Esophagus muscularis mucosa (tissue), 4 donors: Measurements from ENCODE around the gene REEP6. TPM values are rescaled to one million over a fixed set of nuclear protein-coding genes. Genes with fewer than 3 reads are reported as not detected.
A peak's percentile ranks its signal among the peaks of the same experiment; 100 is the strongest.

ENCODE experiments used
- DNase-seq: peaks from one replicate; pipeline ENCODE4 v3.0.0-alpha.2; 2017; ENCODE audit errors: extremely low spot score
- H3K27ac ChIP-seq, 4 donors: fragments of 200-600 bp; sonication (generic); replicated peaks in 1 of 4; 1 replicate in 3 of 4; 2 replicates in 1 of 4; pipeline ENCODE4 v1.5.1; 2016 to 2019; ENCODE audit warnings: mild to moderate bottlenecking in 1 of 4
- H3K27me3 ChIP-seq, 4 donors: fragments of 200-600 bp; sonication (generic); one replicate each; pipeline versions ENCODE4 v1.5.1 to v1.6.0; 2016 to 2019
- H3K36me3 ChIP-seq, 4 donors: fragments of 200-600 bp; sonication (generic); one replicate each; pipeline ENCODE4 v1.5.1; 2016 to 2019
- H3K4me1 ChIP-seq, 4 donors: fragments of 200-600 bp; sonication (generic); one replicate each; pipeline ENCODE4 v1.5.1; 2016 to 2019
- H3K4me3 ChIP-seq, 4 donors: fragments of 200-600 bp; sonication (generic); 1 replicate in 2 of 4; 2 replicates in 2 of 4; pipeline ENCODE4 v1.5.1; 2016 to 2019; ENCODE audit warnings: mild to moderate bottlenecking in 4 of 4, moderate library complexity in 1 of 4
- H3K9me3 ChIP-seq, 4 donors: fragments of 200-600 bp; sonication (generic); 1 replicate in 3 of 4; 2 replicates in 1 of 4; pipeline ENCODE4 v1.5.1; 2016 to 2019
- CTCF ChIP-seq, 3 experiments: fragments of 200-600 bp in 2 of 3; fragments of 450-650 bp in 1 of 3; sonication (generic) in 2 of 3; IDR thresholded peaks; one replicate each; pipeline ENCODE4 v1.5.1; 2017 to 2019; ENCODE audit warnings: antibody characterized with exemption in 3 of 3, mild to moderate bottlenecking in 2 of 3, moderate library complexity in 1 of 3
- EP300 ChIP-seq: sonication (generic); formaldehyde crosslinking; IDR thresholded peaks from one replicate; pipeline ENCODE4 v1.6.1; 2017; ENCODE audit warnings: antibody characterized with exemption
- POLR2A ChIP-seq: fragments of 450-650 bp; IDR thresholded peaks from one replicate; pipeline ENCODE4 v1.6.1; 2017; ENCODE audit warnings: antibody characterized with exemption, moderate library complexity, mild to moderate bottlenecking, low read depth
- POLR2AphosphoS5 ChIP-seq, 2 donors: sonication (generic); formaldehyde crosslinking; IDR thresholded peaks; one replicate each; pipeline ENCODE4 v1.6.1; 2017; ENCODE audit warnings: antibody characterized with exemption in 2 of 2
- WGBS: methylation state at CpG from one replicate; pipeline ENCODE4 v1.1.5; 2018; 5-methylcytosine and 5-hydroxymethylcytosine counted together
- intact Hi-C: fragments of 100-400 bp; cut with DNase I; formaldehyde crosslinking; loops from one replicate; pipeline ENCODE4 v1.15.1; 2023
- total RNA-seq, 4 donors: library from RNA; depleted of rRNA; stranded (reverse); fragments of >200 nt; gene quantifications; one replicate each; pipeline versions ENCODE4 v1.1.0 to v1.2.1, GENCODE V29; 2016

Gene REEP6
- total RNA-seq, 4 donors from 2014 or later: 0.23 to 2.3 (median 0.99) TPM; not detected in 1

- TF ChIP-seq POLR2A (no peak), CTCF (IDR thresholded peaks at IDR 0.05) (no peak), EP300 (no peak), POLR2AphosphoS5 (IDR thresholded peaks at IDR 0.05) (no peak)
- DNase-seq: no peak
- Histone ChIP-seq H3K27ac (no peak overlapping the region), H3K4me1 (peaks cover 9 to 16% (median 13%) of the 10 kb centered on the region in 4 donors), H3K9me3 (no peaks in the 10 kb centered on the region), H3K27me3 (peaks cover 0 to 83% (median 30%) of the 10 kb centered on the region in 4 donors), H3K36me3 (no peaks in the 10 kb centered on the region), H3K4me3 (no peak overlapping the region)
- intact Hi-C loops: no loop called here
- WGBS: 92% methylated on average over 6 of the region's 18 CpGs
Observed at GRCh38 chr19:1522838-1523237, 31.9 kb downstream of the REEP6 start.

GRCh38 chr19:1523412-1524286 is 32.7 kb downstream of the REEP6 start, which contains the start of gene PLK5:
TSS of gene PLK5 (plus strand) at chr19:1524077. CDS start at chr19:1526997, 2,920 bp downstream.
- no peaks in the 10 kb centered on the region for H3K36me3 ChIP-seq
- no peak for DNase-seq
- H3K27me3 ChIP-seq: peaks cover 0 to 85% (median 30%) of the 10 kb centered on the region in 4 donors
- WGBS: 25% methylated on average over 27 of the region's 92 CpGs
- no peak for TF ChIP-seq EP300
- TF ChIP-seq POLR2AphosphoS5 (IDR thresholded peaks at IDR 0.05): no peak
- TF ChIP-seq POLR2A: no peak
- TF ChIP-seq CTCF (IDR thresholded peaks at IDR 0.05): no peak
- peak within 1 kb of the TSS; percentile 35 to 51 (median 36) for H3K4me3 ChIP-seq
- H3K27ac ChIP-seq: no peak within 1 kb of the TSS
- peaks cover 9 to 16% (median 13%) of the 10 kb centered on the region in 4 donors for H3K4me1 ChIP-seq
- no peaks in the 10 kb centered on the region for H3K9me3 ChIP-seq
- intact Hi-C loops: no loop called here

GRCh38 chr19:1524287-1524971 is 33.4 kb downstream of the REEP6 start:
- Histone ChIP-seq H3K4me1 (peaks cover 9 to 16% (median 13%) of the 10 kb centered on the region in 4 donors), H3K27me3 (peaks cover 0 to 90% (median 30%) of the 10 kb centered on the region in 4 donors), H3K27ac (no peak overlapping the region), H3K9me3 (no peaks in the 10 kb centered on the region), H3K36me3 (no peaks in the 10 kb centered on the region), H3K4me3 (peak overlapping the region; percentile 35 to 51 (median 36))
- no peak for DNase-seq
- WGBS: 12% methylated on average over 22 of the region's 49 CpGs
- TF ChIP-seq POLR2AphosphoS5 (IDR thresholded peaks at IDR 0.05) (no peak), CTCF (IDR thresholded peaks at IDR 0.05) (no peak)
- intact Hi-C loops: no loop called here

- Histone ChIP-seq H3K9me3 (no peaks in the 10 kb centered on the region), H3K36me3 (no peaks in the 10 kb centered on the region), H3K4me3 (no peak overlapping the region), H3K27me3 (peaks cover 0 to 90% (median 30%) of the 10 kb centered on the region in 4 donors), H3K27ac (no peak overlapping the region), H3K4me1 (peaks cover 9 to 16% (median 13%) of the 10 kb centered on the region in 4 donors)
- TF ChIP-seq POLR2AphosphoS5 (IDR thresholded peaks at IDR 0.05) (no peak), EP300 (no peak), POLR2A (no peak), CTCF (IDR thresholded peaks at IDR 0.05) (no peak)
- intact Hi-C loops: no loop called here
- 54% methylated on average over 7 of the region's 17 CpGs for WGBS
- DNase-seq: no peak
Observed at GRCh38 chr19:1524972-1525325, 34.0 kb downstream of the REEP6 start.
